ENCODE data around the gene MRPL3.
"Not testable (repeated sequence)": the region's sequence is repeated elsewhere in the genome, so short reads cannot be mapped to it uniquely, and the experiment has no call there.

MRPL3 gene

GRCh38 chr3:131501949-131502348 lies 822 bp downstream of the MRPL3 start:
- no peak for TF ChIP-seq CTCF (conservative IDR thresholded peaks at IDR 0.05)

GRCh38 chr3:131494706-131495105 lies 8.1 kb downstream of the MRPL3 start:
- no peak overlapping the region for H3K27ac ChIP-seq
- TF ChIP-seq CTCF (conservative IDR thresholded peaks at IDR 0.05), result no peak

More at GRCh38 chr3:131501949-131502348, 822 bp downstream of the MRPL3 start:
- H3K27ac ChIP-seq, result peak overlapping the region; percentile 90

- no peak for TF ChIP-seq CTCF (conservative IDR thresholded peaks at IDR 0.05)
- H3K27ac ChIP-seq, result no peak overlapping the region
Observed at GRCh38 chr3:131491775-131492174, 11.0 kb downstream of the MRPL3 start.

- TF ChIP-seq CTCF (conservative IDR thresholded peaks at IDR 0.05), result no peak
- no peak overlapping the region for H3K27ac ChIP-seq
Observed at GRCh38 chr3:131491084-131491483, 11.7 kb downstream of the MRPL3 start.

- not testable (repeated sequence) for H3K27ac ChIP-seq
Observed at GRCh38 chr3:131486545-131486944, 16.2 kb downstream of the MRPL3 start.

GRCh38 chr3:131485119-131485518 lies 17.7 kb downstream of the MRPL3 start:
- TF ChIP-seq CTCF (conservative IDR thresholded peaks at IDR 0.05), result no peak

GRCh38 chr3:131484496-131485111 lies 18.2 kb downstream of the MRPL3 start:
- TF ChIP-seq CTCF (conservative IDR thresholded peaks at IDR 0.05), result no peak
- no peak overlapping the region for H3K27ac ChIP-seq

More at GRCh38 chr3:131485119-131485518, 17.7 kb downstream of the MRPL3 start:
- no peak overlapping the region for H3K27ac ChIP-seq

- H3K27ac ChIP-seq, result no peak overlapping the region
- no peak for TF ChIP-seq CTCF (conservative IDR thresholded peaks at IDR 0.05)
Observed at GRCh38 chr3:131480116-131480515, 22.7 kb downstream of the MRPL3 start.

All from VCaP (cell line).